ENCODE data around the gene NIPBL.

- no peak for TF ChIP-seq CTCF (IDR thresholded peaks at IDR 0.05)
- TF ChIP-seq POLR2A (IDR thresholded peaks at IDR 0.05) = no peak
- no peak for TF ChIP-seq POLR2AphosphoS5 (IDR thresholded peaks at IDR 0.05)
- TF ChIP-seq EP300 (IDR thresholded peaks at IDR 0.05; ENCODE audit: low read depth) = no peak
Observed at GRCh38 chr5:36946101-36946500, 69.5 kb downstream of the NIPBL start.

All from transverse colon (tissue), 4 donors.